Uterus (tissue), 4 donors: ENCODE data around the gene DDX49. TPM values are rescaled to one million over a fixed set of nuclear protein-coding genes. Genes with fewer than 3 reads are reported as not detected.
"Not testable (repeated sequence)": the region's sequence is repeated elsewhere in the genome, so short reads cannot be mapped to it uniquely, and the experiment has no call there.

Source experiments
- DNase-seq, 2 donors: peaks; one replicate each; pipeline ENCODE4 v3.0.0-alpha.2; 2019 to 2020
- H3K27ac ChIP-seq, 2 donors: fragments of 200-600 bp; sonication (generic); 1 replicate in 1 of 2; 2 replicates in 1 of 2; pipeline ENCODE4 v1.5.1; 2016 to 2018
- H3K27me3 ChIP-seq, 2 donors: fragments of 200-600 bp; sonication (generic); one replicate each; pipeline ENCODE4 v1.5.1; 2018 to 2019; ENCODE audit warnings: control low read depth in 1 of 2
- H3K36me3 ChIP-seq, 2 donors: fragments of 200-600 bp; sonication (generic); one replicate each; pipeline ENCODE4 v1.5.1; 2019; ENCODE audit warnings: control low read depth in 1 of 2
- H3K4me1 ChIP-seq, 2 donors: fragments of 200-600 bp; sonication (generic); one replicate each; pipeline ENCODE4 v1.5.1; 2018 to 2019; ENCODE audit warnings: control low read depth in 1 of 2
- H3K4me3 ChIP-seq, 2 donors: fragments of 200-600 bp; sonication (generic); 1 replicate in 1 of 2; 2 replicates in 1 of 2; pipeline ENCODE4 v1.5.1; 2018 to 2019; ENCODE audit warnings: mild to moderate bottlenecking in 1 of 2
- H3K9me3 ChIP-seq, 2 donors: fragments of 200-600 bp; sonication (generic); one replicate each; pipeline ENCODE4 v1.5.1; 2019; ENCODE audit warnings: control low read depth in 1 of 2
- CTCF ChIP-seq, 4 experiments: fragments of 200-600 bp in 2 of 4; fragments of 450-650 bp in 2 of 4; sonication (generic) in 2 of 4; IDR thresholded peaks; one replicate each; pipeline ENCODE4 v1.5.1; 2016 to 2019; ENCODE audit warnings: antibody characterized with exemption in 4 of 4, mild to moderate bottlenecking in 2 of 4, moderate library complexity in 1 of 4
- POLR2A ChIP-seq, 2 donors: fragments of 450-650 bp; IDR thresholded peaks; one replicate each; pipeline ENCODE4 v1.6.1; 2016; ENCODE audit warnings: antibody characterized with exemption in 2 of 2, mild to moderate bottlenecking in 1 of 2, moderate library complexity in 1 of 2
- intact Hi-C: fragments of 100-400 bp; cut with DNase I; formaldehyde crosslinking; loops from one replicate; pipeline ENCODE4 v1.15.1; 2023; ENCODE audit warnings: low total_unique reads
- total RNA-seq, 4 donors: library from RNA; depleted of rRNA in 3 of 4; stranded (reverse); fragments of >200 nt in 3 of 4; gene quantifications; one replicate each; pipeline versions ENCODE4 v1.1.0 to v1.2.4, GENCODE V29; 2014 to 2023
- donor health status: DM: yes; HTN: yes; CAD: no.

The DDX49 gene
- total RNA-seq, 4 donors from 2014 or later = 27.7 to 40.9 (median 31.4) TPM

GRCh38 chr19:18912933-18913332, 6.6 kb upstream of the DDX49 start:
- no peak for TF ChIP-seq CTCF (IDR thresholded peaks at IDR 0.05)
- intact Hi-C loops = no loop called here
- H3K4me3 ChIP-seq = no peak overlapping the region
- H3K27me3 ChIP-seq = no peaks in the 10 kb centered on the region
- no peaks in the 10 kb centered on the region for H3K36me3 ChIP-seq
- H3K4me1 ChIP-seq = no peaks in the 10 kb centered on the region
- DNase-seq = no peak
- H3K27ac ChIP-seq = no peak overlapping the region
- no peaks in the 10 kb centered on the region for H3K9me3 ChIP-seq

- no peak for DNase-seq
- Histone ChIP-seq H3K27me3 (no peaks in the 10 kb centered on the region), H3K9me3 (no peaks in the 10 kb centered on the region), H3K36me3 (no peaks in the 10 kb centered on the region), H3K4me1 (no peaks in the 10 kb centered on the region), H3K27ac (no peak overlapping the region), H3K4me3 (no peak overlapping the region)
- intact Hi-C loops = no loop called here
- TF ChIP-seq POLR2A (IDR thresholded peaks at IDR 0.05) (no peak), CTCF (IDR thresholded peaks at IDR 0.05) (no peak)
These were observed 6.0 kb upstream of the DDX49 start for GRCh38 chr19:18913466-18913865.

- Histone ChIP-seq H3K27ac (no peak overlapping the region), H3K4me1 (peaks cover 5% of the 10 kb centered on the region in 2 donors), H3K4me3 (no peak overlapping the region), H3K9me3 (no peaks in the 10 kb centered on the region), H3K36me3 (no peaks in the 10 kb centered on the region), H3K27me3 (no peaks in the 10 kb centered on the region)
- TF ChIP-seq CTCF (IDR thresholded peaks at IDR 0.05) (peak in 2 of 4 experiments; percentile 10 to 20), POLR2A (IDR thresholded peaks at IDR 0.05) (no peak)
- intact Hi-C loops = no loop called here
- no peak for DNase-seq
These were observed 3.9 kb upstream of the DDX49 start for GRCh38 chr19:18915639-18916038.

- H3K4me3 ChIP-seq, DNase-seq, intact Hi-C loops, H3K9me3 ChIP-seq, H3K36me3 ChIP-seq, H3K27ac ChIP-seq, H3K27me3 ChIP-seq: not testable (repeated sequence)
- H3K4me1 ChIP-seq = peaks cover 5 to 11% of the 10 kb centered on the region in 2 donors
These were observed 1.9 kb upstream of the DDX49 start for GRCh38 chr19:18917593-18917992.

GRCh38 chr19:18919900-18920214, 342 bp downstream of the DDX49 start:
- TF ChIP-seq POLR2A (IDR thresholded peaks at IDR 0.05) = no peak
- no peak for TF ChIP-seq CTCF (IDR thresholded peaks at IDR 0.05)
- Histone ChIP-seq H3K27ac (peak overlapping the region; percentile 65 to 69), H3K27me3 (no peaks in the 10 kb centered on the region), H3K4me3 (peak overlapping the region; percentile 96 to 97), H3K9me3 (no peaks in the 10 kb centered on the region), H3K36me3 (no peaks in the 10 kb centered on the region), H3K4me1 (peaks cover 5 to 11% of the 10 kb centered on the region in 2 donors)
- no peak for DNase-seq
- intact Hi-C loops = no loop called here

- Histone ChIP-seq H3K36me3 (no peaks in the 10 kb centered on the region), H3K4me3 (peak overlapping the region; percentile 96 to 97), H3K9me3 (no peaks in the 10 kb centered on the region), H3K27ac (no peak overlapping the region), H3K27me3 (no peaks in the 10 kb centered on the region), H3K4me1 (peaks cover 5 to 11% of the 10 kb centered on the region in 2 donors)
- TF ChIP-seq POLR2A (IDR thresholded peaks at IDR 0.05) (no peak), CTCF (IDR thresholded peaks at IDR 0.05) (no peak)
- DNase-seq = no peak
- intact Hi-C loops = no loop called here
These were observed 885 bp downstream of the DDX49 start for GRCh38 chr19:18920400-18920799.
